Kidney epithelial cell (primary cell): ENCODE measurements around the gene AKT1. TPM values are rescaled to one million over a fixed set of nuclear protein-coding genes. Genes with fewer than 3 reads are reported as not detected.

Experiments used
- DNase-seq: peaks from one replicate; pipeline ENCODE4 v3.0.0-alpha.2; 2010; ENCODE audit warnings: low read depth
- H3K27me3 ChIP-seq: 2 replicates; pipeline ENCODE4 v1.6.0; 2011; ENCODE audit warnings: low read length; ENCODE audit not compliant: control insufficient read depth, insufficient read depth
- H3K36me3 ChIP-seq: 2 replicates; pipeline ENCODE4 v1.5.1; 2011; ENCODE audit warnings: low read length; ENCODE audit not compliant: control insufficient read depth, insufficient read depth
- H3K4me3 ChIP-seq: 2 replicates; pipeline ENCODE4 v1.5.1; 2011; ENCODE audit warnings: low read depth, mild to moderate bottlenecking, control low read depth, low read length
- CTCF ChIP-seq: IDR thresholded peaks from 2 replicates; pipeline ENCODE4 v1.5.1; 2011; ENCODE audit warnings: mild to moderate bottlenecking, moderate library complexity, low read length, control low read depth, inconsistent platforms; ENCODE audit not compliant: insufficient read depth, poor library complexity, severe bottlenecking
- total RNA-seq: library from RNA; depleted of rRNA; stranded (reverse); fragments of >200 nt; gene quantifications from 2 replicates; pipeline ENCODE4 v1.2.3, GENCODE V29; 2015

AKT1 gene
- total RNA-seq, 1 donor from 2014 or later, result 144 TPM

- Histone ChIP-seq H3K36me3 (no peaks in the 10 kb centered on the region), H3K27me3 (peaks cover 14% of the 10 kb centered on the region), H3K4me3 (no peak overlapping the region)
- no peak for DNase-seq
- no peak for TF ChIP-seq CTCF
Measured at GRCh38 chr14:104734051-104734587, 61.4 kb downstream of the AKT1 start.

DNA sequence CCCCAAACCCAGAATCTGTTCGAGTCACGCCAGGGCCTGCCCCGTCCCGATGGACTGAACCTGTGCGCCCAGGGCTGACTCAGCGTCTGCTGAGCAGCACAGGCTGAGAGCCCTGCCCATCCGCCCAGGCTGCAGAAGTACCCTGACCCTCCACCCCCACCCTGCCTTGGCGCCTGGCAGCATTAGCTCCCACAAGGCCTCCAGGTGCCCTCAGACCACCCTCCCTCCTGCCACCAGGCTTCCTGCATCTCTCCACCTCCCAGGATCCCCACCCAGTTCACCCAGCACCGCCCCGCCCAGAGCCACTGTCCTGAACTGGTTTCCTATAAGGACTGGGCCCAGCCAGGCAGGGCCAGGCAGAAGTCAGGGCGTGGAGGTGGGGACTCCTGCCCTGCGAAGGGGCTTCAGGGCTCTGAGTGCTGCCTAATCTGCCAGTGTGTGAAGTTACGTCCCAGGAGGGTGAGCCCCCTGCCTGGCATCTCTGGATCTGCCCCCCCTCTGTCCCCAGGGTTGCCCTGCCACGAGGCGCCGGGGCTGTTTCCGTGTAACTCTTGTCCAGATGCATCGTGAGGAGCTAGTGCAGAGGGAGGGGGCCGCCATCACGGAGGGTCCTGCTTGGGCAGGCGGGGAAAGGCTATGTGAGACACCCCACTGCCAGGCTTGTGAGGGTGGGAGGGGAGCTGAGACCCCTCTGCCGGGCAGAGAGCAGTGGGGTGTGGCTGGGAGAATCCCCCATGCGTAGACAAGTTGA is 62.4 kb downstream of the AKT1 start:
- Histone ChIP-seq H3K36me3 (no peaks in the 10 kb centered on the region), H3K4me3 (no peak overlapping the region), H3K27me3 (peaks cover 16% of the 10 kb centered on the region)
- no peak for TF ChIP-seq CTCF
- DNase-seq, result no peak

DNA sequence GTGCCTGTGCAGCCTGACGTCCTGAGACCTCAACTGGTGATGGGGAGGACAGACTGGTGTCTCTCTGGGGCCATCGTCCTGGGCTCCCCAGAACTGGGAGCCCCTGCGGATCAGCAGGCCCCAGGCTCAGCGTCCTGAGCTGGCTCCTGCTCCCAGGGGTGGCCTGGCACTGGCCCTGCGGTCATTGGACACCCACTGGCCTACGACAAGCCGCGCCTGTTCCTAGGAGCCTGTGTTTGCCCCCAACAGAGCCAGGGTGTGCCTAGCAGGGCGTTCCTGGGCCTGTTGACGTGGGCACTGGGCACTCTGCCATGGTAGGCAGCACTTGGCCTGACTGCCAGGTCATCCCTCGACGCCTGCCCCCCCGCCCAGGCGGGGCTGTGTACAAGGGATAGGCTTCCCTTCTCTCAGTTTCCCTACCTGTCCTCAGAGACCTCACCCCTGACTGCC is 63.2 kb downstream of the AKT1 start:
- H3K27me3 ChIP-seq, result peaks cover 18% of the 10 kb centered on the region
- H3K36me3 ChIP-seq, result no peaks in the 10 kb centered on the region
- H3K4me3 ChIP-seq, result no peak overlapping the region
- no peak for TF ChIP-seq CTCF
- DNase-seq, result no peak

DNA sequence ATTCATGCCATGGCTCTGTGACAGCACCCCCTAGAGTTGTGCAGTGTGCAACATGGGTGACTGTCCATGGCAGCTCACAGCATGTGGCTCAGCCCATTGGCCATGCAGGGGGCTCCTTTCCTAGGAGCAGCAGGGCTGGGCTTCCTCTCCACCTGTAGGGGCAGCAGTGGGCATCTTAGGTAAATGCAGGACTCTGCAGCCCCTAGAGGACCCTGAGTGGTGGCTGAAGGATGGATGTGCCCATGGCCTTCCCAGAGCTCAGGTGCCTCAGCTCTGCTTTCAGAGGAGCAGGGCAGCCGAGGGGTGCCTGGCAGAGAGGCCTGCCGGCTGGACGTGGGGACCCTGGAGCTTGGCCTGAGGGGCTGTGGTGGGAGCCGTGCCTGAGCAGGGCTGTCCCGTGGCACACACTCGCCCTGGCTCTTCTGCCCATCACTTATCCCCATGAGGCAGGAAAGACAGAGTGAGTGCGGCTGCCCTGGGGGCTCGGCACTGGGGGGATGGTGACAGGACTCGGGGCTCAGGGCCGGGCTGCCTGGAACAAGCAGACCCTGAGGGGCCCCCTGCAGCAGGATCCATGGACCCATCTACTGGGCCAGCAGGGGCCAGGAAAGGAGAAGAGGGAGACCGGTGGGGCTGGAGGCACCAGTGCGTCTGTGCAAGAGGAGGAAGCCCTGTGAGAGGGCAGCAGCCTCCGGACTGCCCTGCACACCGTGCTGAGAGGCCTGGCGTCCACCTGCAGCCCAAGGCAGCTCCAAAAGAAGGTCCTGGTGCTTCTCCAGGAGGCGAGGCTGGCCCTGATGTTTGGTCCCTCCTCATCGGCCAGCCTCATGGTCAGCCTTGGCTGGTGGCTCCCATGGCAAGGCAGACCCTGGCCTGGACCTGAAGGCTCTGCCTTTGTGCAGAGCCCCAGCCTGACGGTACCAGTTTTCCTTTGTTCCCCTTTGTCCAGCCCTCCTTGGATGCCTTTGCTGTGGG is 63.9 kb downstream of the AKT1 start:
- Histone ChIP-seq H3K36me3 (no peaks in the 10 kb centered on the region), H3K4me3 (no peak overlapping the region), H3K27me3 (peaks cover 18% of the 10 kb centered on the region)
- peak; percentile 57 for TF ChIP-seq CTCF
- no peak for DNase-seq

DNA sequence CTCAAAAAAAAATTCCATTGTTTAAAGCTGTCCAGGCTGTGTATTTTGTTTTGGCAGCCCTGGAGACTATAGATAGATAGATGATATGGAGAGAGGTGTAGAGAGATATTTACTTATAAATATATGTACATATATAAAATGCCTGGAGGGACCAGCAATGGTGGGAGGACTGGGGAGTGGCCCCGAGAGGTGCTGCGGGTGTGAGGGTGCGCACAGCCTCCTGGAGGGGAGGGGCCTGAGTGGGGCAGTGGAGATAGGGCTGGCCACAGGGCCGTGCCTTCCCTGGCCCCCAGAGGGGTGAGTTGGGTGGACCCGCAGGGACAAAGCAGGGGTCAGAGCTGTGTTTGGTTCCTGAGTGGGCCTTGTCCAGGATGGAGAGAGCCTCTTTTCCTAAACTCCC is 65.1 kb downstream of the AKT1 start:
- Histone ChIP-seq H3K36me3 (no peaks in the 10 kb centered on the region), H3K27me3 (peaks cover 16% of the 10 kb centered on the region), H3K4me3 (no peak overlapping the region)
- DNase-seq, result no peak
- TF ChIP-seq CTCF, result no peak
